Right lung (tissue), 5 donors: ENCODE data around the gene FAM120B. TPM values are rescaled to one million over a fixed set of nuclear protein-coding genes. Genes with fewer than 3 reads are reported as not detected.
"Not testable (repeated sequence)": the region's sequence is repeated elsewhere in the genome, so short reads cannot be mapped to it uniquely, and the experiment has no call there.

Experiments used
- DNase-seq, 2 donors: peaks; one replicate each; pipeline ENCODE4 v3.0.0-alpha.2; 2013
- polyA plus RNA-seq, 5 donors: library from polyadenylated mRNA; unstranded; fragments of 120-200 nt; gene quantifications; one replicate each; pipeline versions ENCODE4 v1.2.1 to v1.2.3, GENCODE V29; 2013; ENCODE audit warnings: inconsistent platforms in 1 of 5, low replicate concordance in 1 of 5; ENCODE audit not compliant: insufficient read length in 5 of 5, insufficient read depth in 1 of 5

Gene FAM120B
- polyA plus RNA-seq, 5 donors = 27.2 to 39.8 (median 35.4) TPM

- DNase-seq = no peak
Measured at GRCh38 chr6:170297576-170298330, 8.8 kb upstream of the FAM120B start.

GRCh38 chr6:170298688-170299087 lies 7.9 kb upstream of the FAM120B start:
- DNase-seq = no peak

GRCh38 chr6:170301184-170301583 lies 5.4 kb upstream of the FAM120B start:
- DNase-seq = no peak

- no peak for DNase-seq
Measured at GRCh38 chr6:170305805-170306323, 694 bp upstream of the FAM120B start.

GRCh38 chr6:170307080-170307545 lies 555 bp downstream of the FAM120B start:
- DNase-seq = no peak

- no peak for DNase-seq
Measured at GRCh38 chr6:170308761-170309160, 2.2 kb downstream of the FAM120B start.

- no peak for DNase-seq
Measured at GRCh38 chr6:170311696-170312095, 5.1 kb downstream of the FAM120B start.

GRCh38 chr6:170312876-170313275 lies 6.3 kb downstream of the FAM120B start:
- no peak for DNase-seq

GRCh38 chr6:170313716-170314295 lies 7.2 kb downstream of the FAM120B start:
- DNase-seq = no peak

GRCh38 chr6:170314983-170315382 lies 8.4 kb downstream of the FAM120B start:
- no peak for DNase-seq

GRCh38 chr6:170316071-170316470 lies 9.5 kb downstream of the FAM120B start:
- no peak for DNase-seq

GRCh38 chr6:170317076-170317475 lies 10.5 kb downstream of the FAM120B start:
- no peak for DNase-seq

GRCh38 chr6:170317718-170318117 lies 11.2 kb downstream of the FAM120B start:
- DNase-seq = no peak

- DNase-seq = no peak
Measured at GRCh38 chr6:170329321-170329720, 22.8 kb downstream of the FAM120B start.

- not testable (repeated sequence) for DNase-seq
Measured at GRCh38 chr6:170335199-170335598, 28.6 kb downstream of the FAM120B start.

GRCh38 chr6:170344631-170345576 lies 38.3 kb downstream of the FAM120B start:
- no peak for DNase-seq

GRCh38 chr6:170345662-170346061 lies 39.1 kb downstream of the FAM120B start:
- DNase-seq = no peak

- no peak for DNase-seq
Measured at GRCh38 chr6:170346649-170347048, 40.1 kb downstream of the FAM120B start.

- no peak for DNase-seq
Measured at GRCh38 chr6:170347091-170347490, 40.5 kb downstream of the FAM120B start.

GRCh38 chr6:170347975-170348374 lies 41.4 kb downstream of the FAM120B start:
- DNase-seq = no peak

GRCh38 chr6:170351456-170351855 lies 44.9 kb downstream of the FAM120B start:
- DNase-seq = not testable (repeated sequence)

GRCh38 chr6:170355190-170355589 lies 48.6 kb downstream of the FAM120B start:
- DNase-seq = not testable (repeated sequence)
